Activated T-helper 2 cell treated with anti-CD3 and anti-CD28 coated beads, Interferon-gamma antibody, Interleukin-2, Interleukin-4, amounts not matched to agents 10 μg/mL and 5 μg/mL and 100 μg/mL, durations not matched to agents 14 hours and 24 hours and 36 hours (primary cell): Measurements from ENCODE around the gene MTAP. TPM values are rescaled to one million over a fixed set of nuclear protein-coding genes. Genes with fewer than 3 reads are reported as not detected.

Experiments
- total RNA-seq: library from RNA; stranded (reverse); gene quantifications from 2 replicates; pipeline ENCODE4 v1.2.3, GENCODE V29; 2022

Gene MTAP
- total RNA-seq, 1 donor from 2014 or later = 79.9 TPM

Other genes starting within 250 kb of the MTAP start
- gene CDKN2A, start 191.8 kb downstream of the MTAP start, total RNA-seq = 5.8 and 7.4 TPM in 2 replicates
- gene CDKN2B-AS1, start 192.2 kb downstream of the MTAP start, total RNA-seq = 0.82 and 1.1 TPM in 2 replicates
- gene CDKN2B, start 206.7 kb downstream of the MTAP start, total RNA-seq = 0.62 and 0.69 TPM in 2 replicates